ENCODE data around the gene CIDEC. TPM values are rescaled to one million over a fixed set of nuclear protein-coding genes. Genes with fewer than 3 reads are reported as not detected.

CIDEC gene
- total and polyA plus RNA-seq, 9 of the 15 experiments (the other 6 are each of a cell fraction or from before 2014, with no cell fraction given) = not detected

DNA sequence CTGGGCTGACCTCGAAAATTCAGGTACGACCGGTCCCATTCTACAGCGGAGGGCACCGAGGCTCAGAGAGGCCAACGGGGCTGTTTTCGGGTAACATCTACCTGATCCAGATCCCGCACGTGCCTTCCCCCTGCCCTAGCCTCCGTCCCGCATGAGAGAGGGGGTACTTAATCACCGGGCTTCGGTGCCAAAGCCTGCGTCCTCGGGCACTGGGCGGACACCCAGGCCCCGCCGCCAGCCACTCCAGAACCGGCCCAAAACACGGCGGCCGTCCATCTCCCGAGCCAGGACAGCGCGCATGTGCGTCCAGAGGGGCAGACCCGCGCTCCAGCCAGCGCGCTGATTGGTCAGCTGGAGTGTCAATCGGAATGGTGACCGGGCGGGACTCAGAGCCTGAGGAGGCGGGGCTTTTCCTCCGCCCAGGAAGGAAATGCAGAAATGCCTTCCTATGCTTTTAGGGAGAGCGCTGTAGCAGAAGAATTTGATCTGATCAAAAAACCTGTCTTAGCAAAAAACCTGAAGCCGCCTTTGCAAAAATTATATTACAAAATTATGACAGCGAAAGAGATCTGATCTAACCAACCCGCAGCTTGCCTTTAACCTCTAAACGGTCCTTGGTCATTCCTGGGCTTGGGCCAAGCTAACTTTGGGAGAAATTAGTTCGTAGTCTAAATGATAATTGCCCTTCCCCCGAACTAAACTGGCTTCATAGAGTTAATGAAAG is 36.2 kb downstream of the CIDEC start, which contains the start of gene RPUSD3 (continued):
- TF ChIP-seq ZNF316 (IDR thresholded peaks at IDR 0.05) (peak; percentile 75), ZNF280A (IDR thresholded peaks at IDR 0.05; ENCODE audit: low read depth, partially characterized antibody) (no peak), RNF219 (CRISPR knock-in tag; IDR thresholded peaks at IDR 0.05) (no peak), CHD2 (IDR thresholded peaks at IDR 0.05; ENCODE audit: low read depth, low read length) (peak; percentile 79), CAMTA2 (CRISPR knock-in tag; conservative IDR thresholded peaks at IDR 0.05) (no peak), C11orf30 (IDR thresholded peaks at IDR 0.05; ENCODE audit: low read depth) (peak; percentile 64), ZKSCAN3 (CRISPR knock-in tag; IDR thresholded peaks at IDR 0.05) (no peak), CEBPG (CRISPR knock-in tag; IDR thresholded peaks at IDR 0.05) (no peak), CEBPG (tag; conservative IDR thresholded peaks at IDR 0.05 in 1 of 2, IDR thresholded peaks at IDR 0.05 in 1 of 2) (no peak), SRSF3 (IDR thresholded peaks at IDR 0.05; ENCODE audit: insufficient read depth, low read length) (no peak), SNRNP70 (optimal IDR thresholded peaks at IDR 0.05; ENCODE audit: low read depth, low read length) (no peak), ZNF282 (CRISPR knock-in tag; IDR thresholded peaks at IDR 0.05) (no peak), MGA (IDR thresholded peaks at IDR 0.05) (no peak; the same call in none of the 2 replicates)
